ENCODE measurements around the gene E2F2. TPM values are rescaled to one million over a fixed set of nuclear protein-coding genes. Genes with fewer than 3 reads are reported as not detected.

E2F2 gene
- total and polyA plus RNA-seq, 2 of the 13 experiments (the other 11 are each of a cell fraction or from before 2014, with no cell fraction given) = 0.65 to 6.6 TPM

DNA sequence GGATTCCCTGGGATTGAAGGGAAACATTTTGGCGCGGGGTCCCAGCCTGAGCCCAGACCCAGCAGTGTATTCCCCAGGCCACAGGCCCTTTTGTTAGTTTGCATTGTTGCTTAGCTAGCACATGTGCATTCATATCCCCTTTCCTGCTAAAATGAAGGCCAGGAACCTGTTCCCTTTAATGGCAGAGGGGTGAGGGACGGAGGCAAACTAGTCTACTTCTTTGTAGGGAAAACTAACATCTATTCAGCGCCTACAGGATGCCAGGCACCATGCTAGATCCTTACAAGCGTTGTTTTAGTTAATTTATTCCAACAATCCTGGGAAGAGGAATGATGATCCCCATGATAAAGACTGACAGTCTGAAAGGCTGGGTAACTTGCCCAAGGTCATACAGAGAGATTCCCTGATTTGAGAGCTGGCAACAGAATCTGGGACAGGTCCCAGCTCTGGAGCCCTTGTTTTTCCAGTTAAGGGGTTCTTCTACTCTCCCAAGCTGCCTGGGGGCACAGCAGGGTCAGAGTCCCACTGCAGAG lies 595 bp upstream of the E2F2 start (continued):
- TF ChIP-seq MTERF4 (CRISPR knock-in tag; IDR thresholded peaks at IDR 0.05) = no peak
- TF ChIP-seq, protein P1, sequence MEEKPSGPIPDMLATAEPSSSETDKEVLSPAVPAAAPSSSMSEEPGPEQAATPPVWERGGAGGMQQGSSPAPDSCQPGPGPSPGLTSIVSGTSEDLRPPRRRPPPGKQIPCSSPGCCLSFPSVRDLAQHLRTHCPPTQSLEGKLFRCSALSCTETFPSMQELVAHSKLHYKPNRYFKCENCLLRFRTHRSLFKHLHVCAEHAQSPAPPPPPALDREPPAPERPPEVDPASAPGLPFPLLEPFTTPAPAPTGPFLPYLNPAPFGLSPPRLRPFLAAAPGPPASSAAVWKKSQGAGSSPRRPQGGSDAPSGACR (CRISPR knock-in tag; IDR thresholded peaks at IDR 0.05) = no peak
- TF ChIP-seq MEIS1 (CRISPR knock-in tag; IDR thresholded peaks at IDR 0.05; ENCODE audit: borderline replicate concordance) = no peak
- no peak for TF ChIP-seq CCDC6 (CRISPR knock-in tag; IDR thresholded peaks at IDR 0.05)
- no peak for TF ChIP-seq ZNF292 (CRISPR knock-in tag; IDR thresholded peaks at IDR 0.05; ENCODE audit: borderline replicate concordance, low read depth)
- TF ChIP-seq ZNF407 (CRISPR knock-in tag; IDR thresholded peaks at IDR 0.05; ENCODE audit: not compliant biosample characterization) = no peak
- TF ChIP-seq SAFB2 (CRISPR knock-in tag; IDR thresholded peaks at IDR 0.05; ENCODE audit: borderline replicate concordance, low read depth) = 0 out of 2 replicates have a peak, but pooled peaks have one; percentile 8
- no peak for TF ChIP-seq ZNF816 (CRISPR knock-in tag; IDR thresholded peaks at IDR 0.05; ENCODE audit: borderline replicate concordance)
- TF ChIP-seq SKIL (CRISPR knock-in tag; IDR thresholded peaks at IDR 0.05; ENCODE audit: borderline replicate concordance) = no peak
- TF ChIP-seq MAF1 (CRISPR knock-in tag; IDR thresholded peaks at IDR 0.05; ENCODE audit: borderline replicate concordance) = no peak
- TF ChIP-seq MTA1 (CRISPR knock-in tag; IDR thresholded peaks at IDR 0.05; ENCODE audit: borderline replicate concordance) = no peak
- no peak for TF ChIP-seq ZNF446 (CRISPR knock-in tag; IDR thresholded peaks at IDR 0.05)
- no peak for TF ChIP-seq THAP11 (CRISPR knock-in tag; IDR thresholded peaks at IDR 0.05)
- TF ChIP-seq ZBTB38 (CRISPR knock-in tag; IDR thresholded peaks at IDR 0.05) = no peak
- no peak for TF ChIP-seq ZNF367 (CRISPR knock-in tag; IDR thresholded peaks at IDR 0.05; ENCODE audit: borderline replicate concordance)
- no peak for TF ChIP-seq NR2F1 (CRISPR knock-in tag; IDR thresholded peaks at IDR 0.05)
- TF ChIP-seq TOE1 (CRISPR knock-in tag; IDR thresholded peaks at IDR 0.05) = no peak
- TF ChIP-seq SPEN (CRISPR knock-in tag; IDR thresholded peaks at IDR 0.05; ENCODE audit: low read depth) = no peak

Data from HepG2 (cell line).